Prostate gland (tissue), 2 donors: ENCODE data around the gene ADH4. TPM values are rescaled to one million over a fixed set of nuclear protein-coding genes. Genes with fewer than 3 reads are reported as not detected.

Source experiments
- DNase-seq: peaks from one replicate; pipeline ENCODE4 v3.0.0-alpha.2; 2019; ENCODE audit warnings: low spot score
- H3K27ac ChIP-seq, 2 donors: fragments of 200-600 bp; sonication (generic); 2 replicates each; pipeline ENCODE4 v1.5.1; 2017 to 2019
- H3K27me3 ChIP-seq: fragments of 200-600 bp; sonication (generic); replicated peaks from 2 replicates; pipeline ENCODE4 v1.5.1; 2019; ENCODE audit not compliant: insufficient read depth
- H3K36me3 ChIP-seq, 2 donors: fragments of 200-600 bp; sonication (generic); 1 replicate in 1 of 2; 2 replicates in 1 of 2; pipeline versions ENCODE4 v1.5.1 to v1.8.1; 2017 to 2019
- H3K4me1 ChIP-seq: fragments of 200-600 bp; sonication (generic); replicated peaks from 2 replicates; pipeline ENCODE4 v1.5.1; 2019
- H3K4me3 ChIP-seq, 2 donors: fragments of 200-600 bp; sonication (generic); 2 replicates each; pipeline ENCODE4 v1.5.1; 2017 to 2019
- H3K9me3 ChIP-seq: fragments of 200-600 bp; sonication (generic); 2 replicates; pipeline ENCODE4 v1.5.1; 2017
- POLR2A ChIP-seq: fragments of 450-650 bp; IDR thresholded peaks from one replicate; pipeline ENCODE4 v1.6.1; 2016; ENCODE audit warnings: antibody characterized with exemption, mild to moderate bottlenecking
- POLR2AphosphoS5 ChIP-seq: sonication (generic); formaldehyde crosslinking; IDR thresholded peaks from one replicate; pipeline ENCODE4 v1.6.1; 2017; ENCODE audit warnings: antibody characterized with exemption
- WGBS: methylation state at CpG from one replicate; pipeline ENCODE4 v1.1.5; 2018; 5-methylcytosine and 5-hydroxymethylcytosine counted together
- intact Hi-C: fragments of 100-400 bp; cut with DNase I; formaldehyde crosslinking; loops from one replicate; pipeline ENCODE4 v1.14.2; 2022
- total RNA-seq, 2 donors: library from RNA; depleted of rRNA; stranded (reverse); fragments of >200 nt; gene quantifications; one replicate each; pipeline ENCODE4 v1.1.0, GENCODE V29; 2016
- TF ChIP-seq, protein P1 (sequence below), 4 experiments: fragments of 200-600 bp in 2 of 4; fragments of 450-650 bp in 2 of 4; sonication (generic) in 2 of 4; IDR thresholded peaks; 1 replicate in 3 of 4; 2 replicates in 1 of 4; pipeline ENCODE4 v1.5.1; 2016 to 2019; ENCODE audit warnings: antibody characterized with exemption in 4 of 4, mild to moderate bottlenecking in 2 of 4, moderate library complexity in 2 of 4

ADH4 gene
- total RNA-seq, 2 donors from 2014 or later: not detected

DNA sequence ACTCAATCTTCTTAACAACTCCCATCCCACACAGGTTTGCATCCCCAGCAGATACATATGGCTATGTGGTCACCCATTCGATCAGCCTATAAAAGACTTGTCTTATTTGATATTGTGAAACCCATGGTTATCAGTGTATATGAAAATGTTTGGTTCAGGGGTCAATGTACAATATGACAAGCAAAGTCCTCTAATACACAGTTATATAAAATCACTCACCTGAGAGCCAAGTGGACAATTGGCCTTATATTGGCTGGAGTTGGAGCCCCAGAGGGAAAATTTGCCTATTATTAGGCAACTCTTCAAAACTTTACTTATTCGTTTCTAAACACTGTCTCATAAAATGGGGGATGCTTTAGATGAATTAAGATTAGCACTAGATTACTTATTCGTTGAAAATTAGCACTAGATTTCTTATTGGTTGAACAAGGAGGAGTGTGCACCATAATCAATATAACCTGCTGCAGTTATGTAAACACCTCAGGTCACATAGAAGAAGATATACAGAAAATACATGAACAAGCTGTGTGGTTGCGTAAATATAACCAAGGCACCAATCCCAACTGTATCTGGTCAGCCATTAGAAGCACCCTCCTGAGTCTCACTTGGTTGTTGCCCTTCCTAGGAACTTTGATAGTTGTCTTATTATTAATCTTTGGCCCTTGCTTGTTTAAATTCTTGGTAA is 10.7 kb upstream of the ADH4 start:
- H3K9me3 ChIP-seq: no peaks in the 10 kb centered on the region
- TF ChIP-seq, protein P1, sequence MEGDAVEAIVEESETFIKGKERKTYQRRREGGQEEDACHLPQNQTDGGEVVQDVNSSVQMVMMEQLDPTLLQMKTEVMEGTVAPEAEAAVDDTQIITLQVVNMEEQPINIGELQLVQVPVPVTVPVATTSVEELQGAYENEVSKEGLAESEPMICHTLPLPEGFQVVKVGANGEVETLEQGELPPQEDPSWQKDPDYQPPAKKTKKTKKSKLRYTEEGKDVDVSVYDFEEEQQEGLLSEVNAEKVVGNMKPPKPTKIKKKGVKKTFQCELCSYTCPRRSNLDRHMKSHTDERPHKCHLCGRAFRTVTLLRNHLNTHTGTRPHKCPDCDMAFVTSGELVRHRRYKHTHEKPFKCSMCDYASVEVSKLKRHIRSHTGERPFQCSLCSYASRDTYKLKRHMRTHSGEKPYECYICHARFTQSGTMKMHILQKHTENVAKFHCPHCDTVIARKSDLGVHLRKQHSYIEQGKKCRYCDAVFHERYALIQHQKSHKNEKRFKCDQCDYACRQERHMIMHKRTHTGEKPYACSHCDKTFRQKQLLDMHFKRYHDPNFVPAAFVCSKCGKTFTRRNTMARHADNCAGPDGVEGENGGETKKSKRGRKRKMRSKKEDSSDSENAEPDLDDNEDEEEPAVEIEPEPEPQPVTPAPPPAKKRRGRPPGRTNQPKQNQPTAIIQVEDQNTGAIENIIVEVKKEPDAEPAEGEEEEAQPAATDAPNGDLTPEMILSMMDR (IDR thresholded peaks at IDR 0.05): no peak
- no peak for TF ChIP-seq POLR2A
- no peak for TF ChIP-seq POLR2AphosphoS5
- no peaks in the 10 kb centered on the region for H3K36me3 ChIP-seq
- no peaks in the 10 kb centered on the region for H3K4me1 ChIP-seq
- intact Hi-C loops: no loop called here
- H3K27ac ChIP-seq: no peak overlapping the region
- 91% methylated on average over 4 of the region's 4 CpGs for WGBS
- H3K27me3 ChIP-seq: no peaks in the 10 kb centered on the region
- no peak overlapping the region for H3K4me3 ChIP-seq
- DNase-seq: no peak

DNA sequence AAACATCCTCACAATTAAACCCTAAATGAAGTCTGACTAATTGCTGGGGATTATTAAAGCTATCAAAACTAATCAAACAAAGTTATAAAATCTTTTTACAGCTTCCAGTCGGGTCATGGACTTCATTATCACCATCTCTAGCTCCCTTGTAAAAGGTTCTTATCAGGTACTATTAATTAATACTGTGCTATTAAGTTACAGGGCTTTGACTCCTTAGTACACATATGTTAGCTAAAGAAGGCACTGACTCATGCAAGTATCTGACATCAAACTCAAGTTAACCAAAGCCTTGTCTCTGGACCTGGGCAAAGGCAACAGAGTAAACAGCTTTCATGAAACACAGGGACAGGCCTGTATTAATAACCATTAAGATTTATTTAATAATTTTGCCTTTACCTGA is 7.9 kb upstream of the ADH4 start:
- H3K4me1 ChIP-seq: no peaks in the 10 kb centered on the region
- no peaks in the 10 kb centered on the region for H3K36me3 ChIP-seq
- no peak for TF ChIP-seq POLR2A
- DNase-seq: no peak
- 0% methylated on average over 1 of the region's 1 CpG for WGBS
- H3K27me3 ChIP-seq: no peaks in the 10 kb centered on the region
- no peak overlapping the region for H3K4me3 ChIP-seq
- no peaks in the 10 kb centered on the region for H3K9me3 ChIP-seq
- H3K27ac ChIP-seq: no peak overlapping the region
- intact Hi-C loops: no loop called here

DNA sequence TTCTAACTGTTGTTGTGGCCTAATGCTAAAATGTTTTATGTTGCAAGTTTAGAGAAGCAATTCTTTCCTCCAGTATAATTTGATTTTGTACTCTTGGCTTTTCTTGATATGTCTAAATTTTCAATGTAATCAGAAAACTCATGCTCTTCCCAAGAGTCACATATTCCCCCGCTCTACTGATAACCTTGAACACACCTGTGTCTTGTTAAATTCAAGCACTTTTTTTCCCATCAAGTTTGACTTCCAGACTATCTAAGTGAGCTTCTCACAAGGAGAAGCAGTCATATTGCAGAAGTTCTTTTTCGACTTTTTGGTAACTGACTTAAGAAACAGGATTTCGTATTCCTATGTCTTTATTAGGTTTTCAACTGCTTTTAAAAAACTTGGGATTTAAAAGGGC is 7.4 kb upstream of the ADH4 start:
- 96% methylated on average over 3 of the region's 3 CpGs for WGBS
- DNase-seq: no peak
- H3K27me3 ChIP-seq: no peaks in the 10 kb centered on the region
- no peaks in the 10 kb centered on the region for H3K9me3 ChIP-seq
- no peaks in the 10 kb centered on the region for H3K36me3 ChIP-seq
- H3K27ac ChIP-seq: no peak overlapping the region
- H3K4me1 ChIP-seq: no peaks in the 10 kb centered on the region
- TF ChIP-seq POLR2A (no peak), POLR2AphosphoS5 (no peak)
- TF ChIP-seq, protein P1 (IDR thresholded peaks at IDR 0.05): no peak
- intact Hi-C loops: no loop called here
- H3K4me3 ChIP-seq: no peak overlapping the region

DNA sequence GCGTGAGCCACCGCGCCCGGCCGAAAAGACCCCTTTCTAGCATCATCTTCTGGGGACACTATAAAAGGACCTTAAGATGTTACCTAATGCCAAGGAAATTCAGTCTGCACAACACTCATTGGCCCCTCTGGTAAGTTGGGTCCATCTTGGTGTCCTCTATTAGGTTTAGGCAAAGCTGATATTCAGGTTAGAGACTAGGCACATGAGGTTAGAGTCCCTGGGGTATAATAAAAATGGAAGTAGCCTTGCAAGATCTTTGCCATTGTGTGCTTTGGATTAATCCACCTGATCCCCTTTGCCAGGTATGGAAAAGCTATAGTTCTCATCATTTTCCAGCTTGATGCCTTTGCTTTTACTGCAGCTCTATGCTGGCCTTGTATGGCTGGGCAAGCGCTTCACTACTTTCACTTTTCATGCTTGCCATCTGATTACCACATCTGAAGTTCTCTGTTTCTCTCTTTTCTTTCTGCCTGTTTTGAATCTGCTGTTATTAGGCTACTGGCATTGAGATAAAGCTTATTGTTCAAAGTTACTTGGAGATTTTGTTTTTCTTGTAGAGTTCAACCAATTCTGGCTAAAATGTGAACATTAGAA is 5.4 kb upstream of the ADH4 start:
- intact Hi-C loops: no loop called here
- 50% methylated on average over 2 of the region's 6 CpGs for WGBS

DNA sequence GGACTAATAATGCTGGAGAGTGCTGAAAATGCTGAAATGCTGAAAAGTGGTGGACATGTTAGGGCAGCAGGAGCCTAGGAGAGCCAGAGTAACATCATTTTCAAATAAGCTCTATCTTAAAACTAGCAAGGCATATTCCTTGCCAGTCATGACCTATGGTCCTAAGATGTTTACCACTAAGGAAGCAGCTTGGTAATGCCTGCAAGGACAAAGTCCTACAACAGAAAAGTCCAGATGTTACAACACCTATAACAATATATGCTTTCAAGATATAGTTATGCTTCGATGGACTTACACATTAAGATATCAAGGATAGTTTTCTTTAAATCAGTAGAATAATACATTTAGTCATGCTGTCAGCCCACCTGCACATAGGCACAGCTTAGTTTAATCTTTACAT is 4.5 kb upstream of the ADH4 start:
- DNase-seq: no peak
- TF ChIP-seq POLR2A (no peak), POLR2AphosphoS5 (no peak)
- TF ChIP-seq, protein P1 (IDR thresholded peaks at IDR 0.05): no peak
- Histone ChIP-seq H3K4me1 (no peaks in the 10 kb centered on the region), H3K36me3 (no peaks in the 10 kb centered on the region), H3K4me3 (no peak overlapping the region), H3K27ac (no peak overlapping the region), H3K27me3 (no peaks in the 10 kb centered on the region), H3K9me3 (no peaks in the 10 kb centered on the region)
- intact Hi-C loops: no loop called here
- WGBS: 100% methylated on average over 1 of the region's 1 CpG

More for the DNA sequence above, 5.4 kb upstream of the ADH4 start:
- H3K9me3 ChIP-seq: no peaks in the 10 kb centered on the region
- no peak for DNase-seq
- no peaks in the 10 kb centered on the region for H3K27me3 ChIP-seq
- no peaks in the 10 kb centered on the region for H3K4me1 ChIP-seq
- H3K27ac ChIP-seq: no peak overlapping the region
- H3K4me3 ChIP-seq: no peak overlapping the region
- TF ChIP-seq POLR2A (no peak), POLR2AphosphoS5 (no peak)
- TF ChIP-seq, protein P1 (IDR thresholded peaks at IDR 0.05): no peak
- H3K36me3 ChIP-seq: no peaks in the 10 kb centered on the region
